Stimulated activated CD4-positive, alpha-beta T cell treated with anti-CD3 and anti-CD28 coated beads, Interleukin-15, amount 100 ng/mL, for 24 hours (primary cell): ENCODE data around the gene KRTCAP2.
A peak's percentile ranks its signal among the peaks of the same experiment; 100 is the strongest.
"Not testable (repeated sequence)": the region's sequence is repeated elsewhere in the genome, so short reads cannot be mapped to it uniquely, and the experiment has no call there.

Source experiments
- DNase-seq: peaks from one replicate; pipeline ENCODE4 v3.0.0-alpha.2; 2020

KRTCAP2 gene

DNA sequence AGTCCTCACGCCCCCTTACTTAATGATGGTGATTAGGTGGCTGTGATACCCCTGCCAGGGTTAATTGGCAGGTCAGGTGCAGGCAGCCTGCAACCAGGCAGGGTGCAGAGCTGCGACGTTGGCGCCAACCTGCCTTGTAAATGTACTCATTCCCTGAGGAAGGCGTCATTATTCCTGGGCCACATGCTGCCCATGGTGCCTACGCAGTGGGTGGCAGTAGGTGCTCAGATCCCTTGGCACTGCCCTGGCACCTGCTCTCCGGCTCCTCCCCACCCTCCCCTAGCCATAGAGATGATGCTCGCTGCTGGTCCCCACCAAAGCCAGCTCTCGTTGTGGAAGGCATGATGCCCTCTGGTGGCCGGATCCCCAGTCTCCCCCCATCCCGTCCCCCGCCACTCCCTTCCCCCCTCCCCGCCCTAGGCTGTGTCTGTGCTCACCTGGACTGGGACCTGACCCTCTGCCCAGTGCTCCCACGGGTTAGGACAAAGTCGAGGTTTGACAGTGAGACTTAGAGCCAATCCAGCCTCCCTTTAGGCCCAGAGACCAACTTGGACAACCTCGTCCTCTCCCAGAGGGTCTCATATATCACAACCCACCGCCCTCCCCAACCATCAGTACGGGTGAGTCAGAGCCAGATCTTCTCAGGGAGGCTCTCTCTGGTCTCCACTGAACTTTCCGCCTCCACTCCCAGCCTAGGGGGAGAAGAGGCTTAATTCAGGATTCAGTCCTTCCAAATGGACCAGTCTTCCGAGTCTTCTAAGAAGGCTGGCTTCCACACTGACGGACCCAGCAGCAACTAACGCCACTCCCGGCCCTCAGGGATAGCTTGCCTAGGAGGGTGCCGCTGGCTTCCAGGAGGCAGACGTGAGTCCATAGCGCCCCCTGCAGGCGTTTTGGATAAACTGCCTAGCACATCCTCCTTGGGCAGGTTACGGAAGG, 5.7 kb downstream of the KRTCAP2 start:
- DNase-seq = peak; percentile 91

GRCh38 chr1:155166471-155167165, 6.5 kb downstream of the KRTCAP2 start:
- no peak for DNase-seq

- no peak for DNase-seq
Measured at GRCh38 chr1:155166051-155166470, 7.0 kb downstream of the KRTCAP2 start.

DNA sequence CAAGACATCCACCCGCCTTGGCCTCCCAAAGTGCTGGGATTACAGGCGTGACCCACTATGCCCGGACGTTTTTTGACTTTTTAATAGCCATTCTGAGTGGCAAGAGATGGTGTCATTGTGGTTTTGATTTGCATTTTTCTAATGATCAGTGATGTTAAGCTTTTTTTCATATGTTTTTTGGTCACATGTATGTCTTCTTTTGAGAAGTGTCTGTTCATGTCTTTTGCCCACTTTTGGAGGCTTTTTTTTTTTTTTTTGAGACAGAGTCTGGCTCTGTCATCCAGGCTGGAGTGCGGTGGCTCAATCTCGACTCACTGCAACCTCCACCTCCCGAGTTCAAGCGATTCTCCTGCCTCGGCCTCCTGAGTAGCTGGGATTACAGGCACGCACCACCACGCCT, 8.5 kb downstream of the KRTCAP2 start:
- DNase-seq = not testable (repeated sequence)

GRCh38 chr1:155163785-155164184, 9.3 kb downstream of the KRTCAP2 start:
- not testable (repeated sequence) for DNase-seq

DNA sequence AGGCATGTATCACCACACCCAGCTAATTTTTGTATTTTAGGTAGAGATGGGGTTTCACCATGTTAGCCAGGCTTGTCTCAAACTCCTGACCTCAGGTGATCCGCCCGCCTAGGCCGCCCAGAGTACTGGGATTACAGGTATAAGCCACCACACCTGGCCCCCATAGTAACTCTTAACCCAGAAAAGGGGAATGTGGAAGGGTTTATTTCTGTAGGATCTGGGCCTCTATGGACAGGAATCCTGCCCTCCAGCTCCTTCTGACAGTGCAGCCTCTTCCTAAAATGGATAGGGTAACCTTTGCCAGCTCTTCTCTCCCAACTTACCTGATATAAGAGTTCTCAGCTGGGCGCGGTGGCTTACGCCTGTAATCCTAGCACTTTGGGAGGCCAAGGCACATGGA, 10.5 kb downstream of the KRTCAP2 start:
- not testable (repeated sequence) for DNase-seq

GRCh38 chr1:155160128-155160527, 13.0 kb downstream of the KRTCAP2 start:
- no peak for DNase-seq

GRCh38 chr1:155158991-155159390, 14.1 kb downstream of the KRTCAP2 start:
- DNase-seq = no peak

DNA sequence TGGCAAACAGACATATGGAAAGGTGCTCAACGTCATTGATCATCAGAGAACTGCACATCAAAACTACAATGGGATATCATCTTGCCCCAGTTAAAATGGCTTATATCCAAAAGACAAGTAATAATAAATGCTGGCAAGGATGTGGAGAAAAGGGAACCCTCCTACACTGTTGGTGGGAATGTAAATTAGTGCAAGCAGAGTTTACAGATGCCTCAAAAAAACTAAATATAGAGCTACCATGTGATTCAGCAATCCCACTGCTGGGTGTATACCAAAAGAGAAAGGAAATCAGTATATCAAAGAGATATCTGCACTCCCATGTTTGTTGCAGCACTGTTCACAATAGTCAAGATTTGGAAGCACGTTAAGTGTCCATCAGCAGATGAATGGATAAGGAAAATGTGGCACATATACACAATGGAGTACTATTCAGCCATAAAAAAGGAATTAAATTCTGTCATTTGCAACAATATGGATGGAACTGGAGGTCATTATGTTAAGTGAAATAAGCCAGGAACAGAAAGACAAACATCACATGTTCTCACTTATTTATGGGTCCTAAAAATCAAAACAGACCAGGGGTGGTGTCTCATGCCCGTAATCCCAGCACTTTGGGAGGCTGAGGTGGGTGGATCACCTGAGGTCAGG, 17.0 kb downstream of the KRTCAP2 start:
- DNase-seq = not testable (repeated sequence)

DNA sequence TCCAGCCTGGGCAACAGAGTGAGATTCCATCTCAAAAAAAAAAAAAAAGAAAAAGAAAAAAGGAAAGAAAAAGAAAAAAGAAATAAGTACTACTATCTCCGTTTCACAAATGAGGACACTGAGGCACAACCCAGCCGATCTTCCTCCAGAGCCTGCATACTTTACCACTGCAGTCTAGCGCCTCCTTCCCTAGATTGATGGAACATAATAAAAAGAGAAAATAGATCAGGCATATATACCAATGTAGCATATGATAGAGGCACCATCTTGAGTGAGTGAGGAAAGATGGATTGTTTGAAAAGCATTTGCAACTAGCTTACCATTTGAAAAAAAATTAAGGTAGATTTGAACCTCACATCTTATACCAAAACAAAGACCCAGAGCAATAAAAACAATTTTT, 27.6 kb downstream of the KRTCAP2 start:
- no peak for DNase-seq

DNA sequence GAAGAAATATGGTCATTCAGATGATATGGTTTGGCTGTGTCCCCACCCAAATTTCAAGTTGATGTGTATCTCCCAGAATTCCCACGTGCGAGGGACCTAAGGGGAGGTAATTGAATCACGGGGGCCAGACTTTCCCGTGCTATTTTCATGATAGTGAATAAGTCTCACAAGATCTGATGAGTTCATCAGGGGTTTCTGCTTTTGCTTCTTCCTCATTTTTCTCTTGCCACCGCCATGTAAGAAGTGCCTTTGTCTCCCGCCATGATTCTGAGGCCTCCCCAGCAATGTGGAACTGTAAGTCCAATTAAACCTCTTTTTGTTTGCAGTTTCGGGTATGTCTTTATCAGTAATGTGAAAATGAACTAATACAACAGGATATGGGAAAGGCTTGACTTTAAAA, 31.4 kb downstream of the KRTCAP2 start:
- no peak for DNase-seq

DNA sequence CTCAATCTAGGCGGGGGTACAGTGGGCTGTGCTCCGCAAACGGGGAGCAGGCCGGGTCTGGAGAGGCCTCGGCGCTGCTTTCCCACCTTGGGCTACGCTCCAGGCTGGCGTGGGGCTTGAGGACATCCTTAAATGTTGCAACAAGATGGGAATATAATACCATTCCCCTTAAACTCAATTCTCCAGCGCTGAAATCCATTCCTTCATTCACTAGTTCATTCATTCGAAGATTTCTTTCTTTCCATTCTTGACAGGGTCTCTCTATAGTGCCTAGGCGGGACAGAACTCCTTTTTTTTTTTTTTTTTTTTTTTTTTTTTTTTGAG, 32.5 kb downstream of the KRTCAP2 start:
- DNase-seq = no peak

GRCh38 chr1:155139895-155140629, 33.0 kb downstream of the KRTCAP2 start, which contains the start of gene DPM3:
DPM3 (minus strand) TSS chr1:155140531; CDS start chr1:155140240, 291 bp downstream.
- peak; percentile 96 for DNase-seq

GRCh38 chr1:155137154-155137949, 35.8 kb downstream of the KRTCAP2 start:
- no peak for DNase-seq

- no peak for DNase-seq
Measured at GRCh38 chr1:155136748-155137147, 36.4 kb downstream of the KRTCAP2 start.

DNA sequence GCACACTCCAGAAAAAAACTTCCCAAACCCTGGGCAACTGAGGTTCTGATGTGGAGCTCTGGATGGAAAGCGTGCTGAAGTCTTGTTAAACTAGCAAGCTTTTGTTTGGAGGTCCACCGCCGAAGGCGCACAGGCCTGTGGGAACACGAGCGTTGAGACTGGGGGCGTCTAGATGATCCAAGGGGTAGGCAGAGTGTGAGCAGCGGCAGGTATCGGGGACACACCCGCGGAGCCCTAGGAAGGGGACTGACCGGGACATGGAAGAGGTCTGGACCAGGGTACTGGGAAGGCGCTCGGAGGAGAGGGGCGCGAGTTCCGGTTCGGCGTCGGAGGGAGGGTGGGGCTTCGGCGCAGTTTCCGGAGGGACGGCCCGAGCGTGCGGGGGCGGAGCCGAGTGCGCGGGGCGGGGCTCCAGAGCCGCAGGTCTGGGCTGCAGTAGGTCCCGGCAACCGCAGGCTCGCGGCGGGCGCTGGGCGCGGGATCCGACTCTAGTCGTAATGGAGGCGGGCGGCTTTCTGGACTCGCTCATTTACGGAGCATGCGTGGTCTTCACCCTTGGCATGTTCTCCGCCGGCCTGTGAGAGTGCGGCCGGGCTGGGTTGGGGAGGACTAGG, 37.6 kb downstream of the KRTCAP2 start, which contains the start of gene SLC50A1:
TSS of gene SLC50A1 (plus strand) at position 438 of the 614 bp plus-strand sequence. CDS start at position 498, 60 bp downstream.
- peak; percentile 97 for DNase-seq

- DNase-seq = peak; percentile 92
Measured at GRCh38 chr1:155134880-155135414, 38.2 kb downstream of the KRTCAP2 start.

GRCh38 chr1:155134322-155134721, 38.8 kb downstream of the KRTCAP2 start:
- no peak for DNase-seq

DNA sequence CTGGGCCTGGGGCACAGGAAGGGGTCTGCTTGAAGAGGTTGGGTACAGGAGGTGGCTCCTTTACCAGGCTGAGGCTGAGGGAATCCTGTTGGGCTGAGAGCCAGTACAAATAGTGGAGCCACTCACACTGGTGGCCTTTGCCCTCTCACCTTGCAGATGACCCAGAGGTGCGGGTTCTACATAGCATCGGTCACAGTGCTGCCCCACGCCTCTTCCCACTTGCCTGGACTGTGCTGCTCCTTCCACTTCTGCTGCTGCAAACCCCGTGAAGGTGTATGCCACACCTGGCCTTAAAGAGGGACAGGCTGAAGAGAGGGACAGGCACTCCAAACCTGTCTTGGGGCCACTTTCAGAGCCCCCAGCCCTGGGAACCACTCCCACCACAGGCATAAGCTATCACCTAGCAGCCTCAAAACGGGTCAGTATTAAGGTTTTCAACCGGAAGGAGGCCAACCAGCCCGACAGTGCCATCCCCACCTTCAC, 39.3 kb downstream of the KRTCAP2 start:
- DNase-seq = no peak

DNA sequence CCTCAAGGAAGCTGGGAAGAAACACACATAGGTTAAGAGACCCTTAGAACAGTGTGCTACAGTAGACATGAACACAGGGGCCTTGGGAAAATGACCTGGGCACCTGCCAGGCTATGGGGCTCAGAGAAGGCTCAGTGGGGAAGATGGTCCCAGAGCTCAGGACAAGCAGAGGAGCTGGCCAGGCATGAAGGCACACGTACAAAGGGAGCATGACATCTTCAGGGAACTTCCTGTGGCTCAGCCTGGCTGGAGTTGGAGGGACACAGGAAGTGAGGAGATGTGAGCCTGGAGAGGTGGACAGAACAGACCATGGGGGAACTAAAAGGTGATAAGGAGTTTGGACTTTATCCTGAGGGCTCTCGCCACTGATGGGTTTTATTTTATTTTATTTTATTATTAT, 41.2 kb downstream of the KRTCAP2 start:
- DNase-seq = no peak

- no peak for DNase-seq
Measured at GRCh38 chr1:155131285-155131684, 41.8 kb downstream of the KRTCAP2 start.
